ENCODE results near the gene HES4. TPM values are rescaled to one million over a fixed set of nuclear protein-coding genes. Genes with fewer than 3 reads are reported as not detected.
"Not testable (repeated sequence)": the region's sequence is repeated elsewhere in the genome, so short reads cannot be mapped to it uniquely, and the experiment has no call there.

The HES4 gene
- total RNA-seq, 2 donors from 2014 or later = 2.5 TPM; not detected in 1

DNA sequence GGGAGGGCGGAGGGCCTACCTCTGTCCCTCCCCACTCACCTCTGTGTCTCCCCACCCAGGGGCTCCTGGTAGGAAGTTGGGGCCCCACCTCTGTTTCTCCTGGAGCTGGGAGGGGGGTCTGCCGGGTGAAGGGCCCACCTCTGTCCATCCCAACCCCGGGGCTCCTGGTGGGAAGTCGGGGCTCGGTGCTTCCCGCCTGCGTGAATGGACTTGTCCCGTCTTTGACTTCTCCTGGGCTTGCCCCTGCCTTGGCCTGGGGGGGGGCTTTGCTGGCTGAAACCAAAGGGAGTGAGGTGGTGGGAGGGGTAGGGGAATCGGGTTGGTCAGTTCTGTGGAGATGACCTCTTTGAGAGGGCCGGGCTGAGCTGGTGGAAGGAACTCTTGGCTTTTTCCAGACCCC is 25.8 kb upstream of the HES4 start:
- Mint-ChIP-seq H3K4me3 (no peak overlapping the region), H3K27ac (no peak overlapping the region), H3K27me3 (peaks cover 3% of the 10 kb centered on the region), H3K36me3 (ENCODE audit: low read depth) (no peaks in the 10 kb centered on the region), H3K4me1 (no peaks in the 10 kb centered on the region), H3K9me3 (no peaks in the 10 kb centered on the region)
- no peak for ATAC-seq (replicated peaks)

- no peak for ATAC-seq (replicated peaks)
- H3K36me3 Mint-ChIP-seq (ENCODE audit: low read depth) = no peaks in the 10 kb centered on the region
- no peak overlapping the region for H3K27ac Mint-ChIP-seq
- no peaks in the 10 kb centered on the region for H3K9me3 Mint-ChIP-seq
- no peaks in the 10 kb centered on the region for H3K4me1 Mint-ChIP-seq
- no peak overlapping the region for H3K4me3 Mint-ChIP-seq
- peaks cover 3% of the 10 kb centered on the region for H3K27me3 Mint-ChIP-seq
Measured at GRCh38 chr1:1024771-1025699, 25.1 kb upstream of the HES4 start.

GRCh38 chr1:1024149-1024770 is 24.4 kb upstream of the HES4 start:
- Mint-ChIP-seq H3K4me3 (no peak overlapping the region), H3K27me3 (peaks cover 3% of the 10 kb centered on the region), H3K27ac (no peak overlapping the region), H3K36me3 (ENCODE audit: low read depth) (no peaks in the 10 kb centered on the region), H3K9me3 (no peaks in the 10 kb centered on the region), H3K4me1 (no peaks in the 10 kb centered on the region)
- no peak for ATAC-seq (replicated peaks)

- Mint-ChIP-seq H3K4me1 (no peaks in the 10 kb centered on the region), H3K36me3 (ENCODE audit: low read depth) (no peaks in the 10 kb centered on the region), H3K4me3 (no peak overlapping the region), H3K9me3 (no peaks in the 10 kb centered on the region), H3K27ac (no peak overlapping the region), H3K27me3 (peaks cover 3% of the 10 kb centered on the region)
- no peak for ATAC-seq (replicated peaks)
Measured at GRCh38 chr1:1023700-1024099, 23.8 kb upstream of the HES4 start.

DNA sequence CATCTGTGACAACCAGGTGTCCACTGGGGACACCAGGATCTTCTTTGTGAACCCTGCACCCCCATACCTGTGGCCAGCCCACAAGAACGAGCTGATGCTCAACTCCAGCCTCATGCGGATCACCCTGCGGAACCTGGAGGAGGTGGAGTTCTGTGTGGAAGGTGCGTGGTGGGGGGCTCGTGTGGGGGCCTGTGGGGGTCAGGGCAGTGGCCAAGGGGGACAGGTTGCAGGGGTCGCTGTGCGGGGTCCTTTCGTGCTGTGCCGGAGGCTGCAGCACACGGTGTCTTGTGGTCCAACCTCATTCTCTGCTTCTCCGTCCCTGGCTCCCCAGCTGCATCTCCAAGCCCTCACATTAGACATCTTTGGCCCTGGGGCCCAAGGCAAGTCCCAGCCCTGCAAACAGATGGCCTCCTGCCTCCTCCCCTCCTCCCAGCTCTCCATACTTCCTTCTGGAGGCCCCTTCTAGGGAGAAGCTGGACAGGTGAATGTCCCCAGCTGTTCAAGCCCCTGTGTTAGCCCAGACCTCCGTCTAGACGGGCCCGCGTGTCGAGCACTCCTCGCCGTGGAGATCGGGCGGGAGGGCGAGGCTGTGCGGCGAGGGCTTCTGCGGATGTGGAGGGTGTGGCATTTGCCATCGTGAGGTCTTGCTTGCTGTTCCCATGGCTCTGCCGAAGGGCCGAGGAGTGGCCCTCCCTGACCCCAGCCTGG is 22.6 kb upstream of the HES4 start:
- ATAC-seq (replicated peaks) = no peak
- Mint-ChIP-seq H3K36me3 (ENCODE audit: low read depth) (no peaks in the 10 kb centered on the region), H3K27me3 (peaks cover 3% of the 10 kb centered on the region), H3K27ac (no peak overlapping the region), H3K4me1 (no peaks in the 10 kb centered on the region), H3K4me3 (no peak overlapping the region), H3K9me3 (no peaks in the 10 kb centered on the region)

DNA sequence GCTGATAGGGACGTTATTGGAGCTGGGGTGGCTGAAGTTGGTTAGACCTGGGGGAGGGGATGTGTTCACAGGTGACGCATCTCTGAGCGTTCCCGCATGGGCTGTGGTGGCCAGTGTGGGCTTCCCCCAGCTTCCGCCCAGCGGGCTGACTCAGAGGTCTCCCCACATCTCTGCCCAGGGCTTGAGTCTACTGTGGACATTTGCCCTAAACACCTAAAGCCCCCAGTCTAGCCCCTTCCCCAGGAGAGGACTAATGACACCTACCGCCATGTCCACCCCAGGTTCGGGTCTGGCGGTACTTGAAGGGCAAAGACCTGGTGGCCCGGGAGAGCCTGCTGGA is 22.0 kb upstream of the HES4 start:
- Mint-ChIP-seq H3K4me1 (no peaks in the 10 kb centered on the region), H3K9me3 (no peaks in the 10 kb centered on the region), H3K4me3 (no peak overlapping the region), H3K27ac (no peak overlapping the region), H3K36me3 (ENCODE audit: low read depth) (no peaks in the 10 kb centered on the region), H3K27me3 (peaks cover 3% of the 10 kb centered on the region)
- ATAC-seq (replicated peaks) = peak; percentile 11

DNA sequence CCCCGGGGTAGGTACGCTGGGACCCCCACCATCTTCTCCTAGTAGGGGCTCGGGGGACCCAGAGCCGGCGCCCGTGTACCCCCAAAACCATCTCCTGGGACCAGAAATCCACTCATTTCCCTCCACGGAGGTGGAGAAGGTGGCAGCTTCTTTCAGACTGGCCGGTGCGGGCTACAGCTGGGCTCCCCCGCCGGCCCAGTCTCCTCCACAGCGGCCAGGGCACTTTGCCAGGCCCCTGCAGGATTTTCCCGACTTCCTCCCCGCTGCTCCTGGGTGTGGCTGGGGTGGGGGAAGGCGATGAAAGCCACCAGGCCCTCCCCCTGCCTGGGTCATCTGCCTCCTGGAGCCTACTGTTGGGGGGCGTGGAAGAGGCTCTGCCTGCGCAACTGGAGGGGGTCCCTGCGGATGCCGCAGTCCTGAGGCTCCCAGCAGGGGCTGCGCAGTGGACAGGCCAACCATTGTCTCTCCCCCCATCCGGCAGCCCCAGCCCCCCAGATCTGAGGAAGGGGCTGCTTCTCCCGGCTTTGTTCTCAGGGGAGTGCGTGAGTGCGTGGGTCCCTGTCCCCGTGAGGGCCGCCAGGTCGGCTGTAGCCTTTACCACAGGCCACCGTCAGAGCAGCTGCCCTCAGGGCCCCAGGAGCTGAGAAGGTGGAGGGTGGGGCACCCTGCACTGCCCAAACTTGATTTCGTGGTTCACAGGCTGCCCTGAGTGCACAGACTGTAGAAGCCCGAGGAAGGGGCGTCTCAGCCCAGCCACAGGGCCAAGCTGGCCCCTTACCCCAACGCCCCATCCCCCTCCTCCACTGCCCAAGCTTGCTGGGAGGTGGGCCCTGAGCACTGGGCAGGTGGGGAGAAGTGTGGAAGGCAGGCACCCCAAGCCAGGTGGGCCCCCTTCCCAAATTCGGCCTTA is 21.4 kb upstream of the HES4 start:
- Mint-ChIP-seq H3K4me3 (peak overlapping the region; percentile 10), H3K27ac (no peak overlapping the region), H3K27me3 (peaks cover 3% of the 10 kb centered on the region), H3K36me3 (ENCODE audit: low read depth) (no peaks in the 10 kb centered on the region), H3K9me3 (no peaks in the 10 kb centered on the region), H3K4me1 (no peaks in the 10 kb centered on the region)
- ATAC-seq (replicated peaks) = no peak

GRCh38 chr1:1020415-1021009 is 20.6 kb upstream of the HES4 start:
- Mint-ChIP-seq H3K9me3 (no peaks in the 10 kb centered on the region), H3K4me3 (peak overlapping the region; percentile 10), H3K27ac (no peak overlapping the region), H3K27me3 (peaks cover 3% of the 10 kb centered on the region), H3K4me1 (no peaks in the 10 kb centered on the region), H3K36me3 (ENCODE audit: low read depth) (no peaks in the 10 kb centered on the region)
- ATAC-seq (replicated peaks) = no peak

DNA sequence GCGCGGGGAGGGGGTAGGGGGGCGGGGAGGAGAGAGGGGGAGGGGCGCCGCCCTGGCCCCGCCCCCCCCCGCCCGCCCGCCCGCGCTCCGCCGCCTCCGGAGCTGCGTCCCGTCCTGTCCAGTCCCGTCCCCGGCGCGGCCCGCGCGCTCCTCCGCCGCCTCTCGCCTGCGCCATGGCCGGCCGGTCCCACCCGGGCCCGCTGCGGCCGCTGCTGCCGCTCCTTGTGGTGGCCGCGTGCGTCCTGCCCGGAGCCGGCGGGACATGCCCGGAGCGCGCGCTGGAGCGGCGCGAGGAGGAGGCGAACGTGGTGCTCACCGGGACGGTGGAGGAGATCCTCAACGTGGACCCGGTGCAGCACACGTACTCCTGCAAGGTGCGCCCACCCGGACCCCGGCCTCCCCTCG is 20.1 kb upstream of the HES4 start, which contains the start of gene AGRN:
TSS of gene AGRN (plus strand) at position 121 of the 405 bp plus-strand sequence. CDS start at position 174, 53 bp downstream.
- no peaks in the 10 kb centered on the region for H3K9me3 Mint-ChIP-seq
- peaks cover 3% of the 10 kb centered on the region for H3K27me3 Mint-ChIP-seq
- no peaks in the 10 kb centered on the region for H3K4me1 Mint-ChIP-seq
- peak; percentile 23 for ATAC-seq (replicated peaks)
- no peaks in the 10 kb centered on the region for H3K36me3 Mint-ChIP-seq (ENCODE audit: low read depth)
- peak within 1 kb of the TSS; percentile 43 for H3K4me3 Mint-ChIP-seq
- H3K27ac Mint-ChIP-seq = no peak within 1 kb of the TSS

DNA sequence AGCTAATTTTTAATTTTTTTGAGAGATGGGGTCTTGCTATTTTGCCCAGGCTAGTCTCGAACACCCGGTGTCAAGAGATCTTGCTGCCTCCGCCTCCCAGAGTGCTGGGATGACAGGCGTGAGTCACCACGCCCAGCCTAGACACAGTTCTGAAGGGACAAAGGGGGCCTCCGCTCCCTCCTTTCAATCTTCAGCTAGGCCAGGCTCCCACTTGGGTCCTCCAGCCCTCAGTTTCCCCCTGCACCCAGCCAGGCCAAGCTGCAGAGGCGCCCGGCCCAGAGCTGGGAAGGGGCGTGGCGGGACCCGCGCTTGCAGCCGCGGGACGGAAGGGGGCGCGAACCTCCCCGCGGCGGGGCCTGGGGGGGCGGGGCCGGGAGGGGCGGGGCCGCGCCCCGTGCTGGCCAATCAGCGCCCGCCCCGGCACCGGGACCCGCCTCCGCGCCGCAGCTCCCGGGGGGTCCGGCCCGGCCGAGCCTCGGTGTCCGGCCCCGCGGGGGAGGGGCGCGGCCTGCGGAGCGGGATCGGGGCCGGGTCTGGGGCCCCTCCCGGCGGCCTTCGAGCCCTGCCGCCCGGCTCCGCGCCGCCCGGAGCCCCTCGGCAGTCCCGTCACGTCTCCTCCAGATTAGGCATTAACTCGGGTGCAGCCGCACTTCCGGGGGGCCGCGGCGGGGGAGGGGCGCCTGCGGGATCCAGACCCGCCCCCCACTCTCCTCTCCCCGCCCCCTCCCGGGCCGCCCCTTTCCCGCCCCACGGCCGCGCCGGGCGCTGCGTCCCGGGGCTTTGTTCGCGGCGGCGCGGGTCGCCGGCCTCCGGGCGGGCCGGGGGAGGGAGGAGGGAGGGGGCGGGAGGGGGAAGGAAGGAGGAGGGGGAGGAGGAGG is 19.5 kb upstream of the HES4 start:
- ATAC-seq (replicated peaks) = peak; percentile 76
- H3K9me3 Mint-ChIP-seq = no peaks in the 10 kb centered on the region
- H3K4me1 Mint-ChIP-seq = no peaks in the 10 kb centered on the region
- H3K27me3 Mint-ChIP-seq = peaks cover 3% of the 10 kb centered on the region
- peak overlapping the region; percentile 43 for H3K4me3 Mint-ChIP-seq
- H3K27ac Mint-ChIP-seq = no peak overlapping the region
- no peaks in the 10 kb centered on the region for H3K36me3 Mint-ChIP-seq (ENCODE audit: low read depth)

GRCh38 chr1:1018321-1018685 is 18.4 kb upstream of the HES4 start:
- not testable (repeated sequence) for H3K4me3 Mint-ChIP-seq; H3K27me3 Mint-ChIP-seq; ATAC-seq (replicated peaks); H3K27ac Mint-ChIP-seq; H3K4me1 Mint-ChIP-seq; H3K36me3 Mint-ChIP-seq (ENCODE audit: low read depth); H3K9me3 Mint-ChIP-seq

GRCh38 chr1:1017397-1018320 is 17.8 kb upstream of the HES4 start:
- peaks cover 11% of the 10 kb centered on the region for H3K4me1 Mint-ChIP-seq

More at GRCh38 chr1:1017397-1018320, 17.8 kb upstream of the HES4 start:
- not testable (repeated sequence) for H3K36me3 Mint-ChIP-seq (ENCODE audit: low read depth); H3K27me3 Mint-ChIP-seq; H3K4me3 Mint-ChIP-seq; ATAC-seq (replicated peaks); H3K9me3 Mint-ChIP-seq; H3K27ac Mint-ChIP-seq
